Ovary (tissue), 3 donors: ENCODE measurements around the gene VCX3B.

Source experiments
- CTCF ChIP-seq, 3 donors: fragments of 450-650 bp in 2 of 3; fragments of 200-600 bp in 1 of 3; IDR thresholded peaks; one replicate each; pipeline versions ENCODE4 v1.5.1 to v1.8.0; 2016 to 2022; ENCODE audit warnings: antibody characterized with exemption in 3 of 3, mild to moderate bottlenecking in 1 of 3
- POLR2A ChIP-seq: fragments of 450-650 bp; IDR thresholded peaks from one replicate; pipeline ENCODE4 v1.6.1; 2017; ENCODE audit warnings: antibody characterized with exemption, mild to moderate bottlenecking, moderate library complexity
- donor health status: DM: no; HTN: no; CAD: no.

GRCh38 chrX:8432396-8432795 is 32.2 kb upstream of the VCX3B start:
- no peak for TF ChIP-seq CTCF (IDR thresholded peaks at IDR 0.05)
- TF ChIP-seq POLR2A: no peak
